Rectal smooth muscle tissue (tissue), 1 donor: Measurements from ENCODE around the gene SLC9A2.

Experiments used
- H3K27ac ChIP-seq: one replicate; pipeline ENCODE4 v1.7.0; 2013; ENCODE audit warnings: low read depth, low read length, inconsistent platforms
- H3K27me3 ChIP-seq: one replicate; pipeline ENCODE4 v1.7.0; 2013; ENCODE audit warnings: low read length; ENCODE audit not compliant: control insufficient read depth, insufficient read depth
- H3K36me3 ChIP-seq: one replicate; pipeline ENCODE4 v1.7.0; 2013; ENCODE audit warnings: low read length; ENCODE audit not compliant: control insufficient read depth, insufficient read depth
- H3K4me1 ChIP-seq: one replicate; pipeline ENCODE4 v1.7.0; 2013; ENCODE audit warnings: low read length; ENCODE audit not compliant: control insufficient read depth, insufficient read depth
- H3K4me3 ChIP-seq: one replicate; pipeline ENCODE4 v1.7.0; 2013; ENCODE audit warnings: low read length
- H3K9ac ChIP-seq: one replicate; pipeline ENCODE4 v1.7.0; 2013; ENCODE audit warnings: low read length

The SLC9A2 gene

GRCh38 chr2:102758439-102758838 lies 139.1 kb downstream of the SLC9A2 start:
- no peak overlapping the region for H3K4me3 ChIP-seq
- no peaks in the 10 kb centered on the region for H3K4me1 ChIP-seq
- H3K27me3 ChIP-seq, result no peaks in the 10 kb centered on the region

More at GRCh38 chr2:102758439-102758838, 139.1 kb downstream of the SLC9A2 start:
- H3K36me3 ChIP-seq, result no peaks in the 10 kb centered on the region
- no peak overlapping the region for H3K27ac ChIP-seq
- no peak overlapping the region for H3K9ac ChIP-seq
